GM21529 (cell line): ENCODE measurements around the gene CD99.

Experiments used
- ATAC-seq: cut with Tn5 transposase; IDR thresholded peaks from one replicate; pipeline ENCODE4 v1.9.1; 2021; ENCODE audit not compliant: unreplicated experiment

CD99 gene, protein sequence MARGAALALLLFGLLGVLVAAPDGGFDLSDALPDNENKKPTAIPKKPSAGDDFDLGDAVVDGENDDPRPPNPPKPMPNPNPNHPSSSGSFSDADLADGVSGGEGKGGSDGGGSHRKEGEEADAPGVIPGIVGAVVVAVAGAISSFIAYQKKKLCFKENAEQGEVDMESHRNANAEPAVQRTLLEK

GRCh38 chrX:2690856-2691542 lies at the start of gene CD99:
TSS of gene CD99 (plus strand) at chrX:2691295. CDS start at chrX:2691361, 66 bp downstream.
- ATAC-seq: peak; percentile 84

- no peak for ATAC-seq
Measured at GRCh38 chrX:2642146-2642545, 48.9 kb upstream of the CD99 start.

- ATAC-seq: no peak
Measured at GRCh38 chrX:2642791-2643190, 48.3 kb upstream of the CD99 start.

DNA sequence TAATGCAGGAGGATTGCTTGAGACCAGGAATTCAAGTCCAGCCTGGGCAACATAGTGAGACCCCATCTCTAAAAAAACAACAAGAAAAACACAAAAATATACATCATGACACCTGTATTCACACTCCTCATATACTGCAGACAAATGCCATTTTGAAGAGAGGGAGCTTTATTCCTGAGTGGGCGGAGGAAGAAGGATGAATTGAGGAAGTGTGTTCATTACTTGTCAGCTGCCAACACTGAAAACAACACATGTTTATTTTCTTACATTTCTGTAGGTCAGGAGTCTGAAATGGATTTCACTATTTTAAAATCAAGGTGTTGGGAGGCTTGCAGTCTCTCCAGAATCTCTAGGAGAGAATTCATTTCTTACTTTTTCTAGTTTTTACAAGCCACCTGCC lies 47.2 kb upstream of the CD99 start:
- no peak for ATAC-seq

GRCh38 chrX:2645563-2645962 lies 45.5 kb upstream of the CD99 start:
- ATAC-seq: no peak

- no peak for ATAC-seq
Measured at GRCh38 chrX:2647627-2648026, 43.5 kb upstream of the CD99 start.

GRCh38 chrX:2650037-2650436 lies 41.1 kb upstream of the CD99 start:
- ATAC-seq: no peak

DNA sequence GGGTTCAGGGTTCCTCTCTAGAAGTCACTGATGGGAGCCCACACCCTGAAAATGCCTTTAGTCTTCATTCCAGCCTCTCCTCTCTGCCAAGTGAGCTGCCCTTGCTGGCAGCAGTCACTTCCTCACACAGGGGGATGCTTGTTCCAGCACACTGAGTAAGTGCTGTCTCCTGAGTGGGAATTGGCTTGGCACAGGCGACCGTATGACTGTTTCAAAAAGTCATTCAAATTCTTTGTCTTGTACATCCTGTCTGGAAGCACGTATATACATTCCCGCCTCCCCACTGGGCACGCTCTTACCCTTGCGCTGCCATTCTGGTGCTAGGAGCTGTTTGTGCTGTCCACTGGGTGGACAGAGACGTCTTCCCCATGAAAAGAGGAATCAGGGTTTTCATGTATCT lies 40.2 kb upstream of the CD99 start:
- no peak for ATAC-seq

- no peak for ATAC-seq
Measured at GRCh38 chrX:2652106-2652505, 39.0 kb upstream of the CD99 start.

GRCh38 chrX:2654436-2655340 lies 36.4 kb upstream of the CD99 start:
- ATAC-seq: no peak

- ATAC-seq: no peak
Measured at GRCh38 chrX:2656257-2656836, 34.7 kb upstream of the CD99 start.

- ATAC-seq: no peak
Measured at GRCh38 chrX:2657532-2658113, 33.5 kb upstream of the CD99 start.

DNA sequence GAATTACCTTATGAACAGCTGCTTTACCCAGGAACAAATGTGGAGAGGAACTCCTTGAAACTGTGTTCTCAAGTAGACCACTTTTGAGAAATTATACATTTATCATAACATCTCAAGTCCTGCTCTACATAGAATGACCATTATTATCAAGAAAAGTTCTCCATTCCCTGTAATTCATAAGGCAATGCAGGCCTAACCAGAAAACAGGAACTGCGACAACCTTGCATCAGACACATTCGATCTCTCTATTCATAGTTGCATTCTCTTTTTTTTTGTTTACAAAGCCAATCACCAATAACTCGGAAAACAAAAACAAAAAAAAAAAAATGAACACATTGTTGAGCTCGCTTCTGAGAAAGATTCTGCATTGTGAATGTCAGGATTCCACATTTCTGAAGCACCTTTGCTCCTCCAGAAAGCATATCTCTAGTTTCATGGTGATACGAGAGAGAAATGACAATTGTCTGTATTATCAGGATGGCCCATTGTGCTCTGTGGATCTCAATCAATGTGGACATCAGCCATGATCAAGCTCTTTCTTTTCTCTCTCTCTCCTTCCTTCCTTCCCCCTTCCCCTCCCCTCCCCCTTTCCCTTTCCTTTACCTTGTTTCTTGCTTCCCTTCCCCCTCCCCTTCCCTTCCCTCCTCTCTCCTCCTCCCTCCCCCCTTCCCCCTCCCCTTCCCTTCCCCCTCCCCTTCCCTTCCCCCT lies 32.4 kb upstream of the CD99 start:
- ATAC-seq: no peak

GRCh38 chrX:2662586-2662985 lies 28.5 kb upstream of the CD99 start:
- no peak for ATAC-seq

GRCh38 chrX:2664502-2664901 lies 26.6 kb upstream of the CD99 start:
- ATAC-seq: no peak

DNA sequence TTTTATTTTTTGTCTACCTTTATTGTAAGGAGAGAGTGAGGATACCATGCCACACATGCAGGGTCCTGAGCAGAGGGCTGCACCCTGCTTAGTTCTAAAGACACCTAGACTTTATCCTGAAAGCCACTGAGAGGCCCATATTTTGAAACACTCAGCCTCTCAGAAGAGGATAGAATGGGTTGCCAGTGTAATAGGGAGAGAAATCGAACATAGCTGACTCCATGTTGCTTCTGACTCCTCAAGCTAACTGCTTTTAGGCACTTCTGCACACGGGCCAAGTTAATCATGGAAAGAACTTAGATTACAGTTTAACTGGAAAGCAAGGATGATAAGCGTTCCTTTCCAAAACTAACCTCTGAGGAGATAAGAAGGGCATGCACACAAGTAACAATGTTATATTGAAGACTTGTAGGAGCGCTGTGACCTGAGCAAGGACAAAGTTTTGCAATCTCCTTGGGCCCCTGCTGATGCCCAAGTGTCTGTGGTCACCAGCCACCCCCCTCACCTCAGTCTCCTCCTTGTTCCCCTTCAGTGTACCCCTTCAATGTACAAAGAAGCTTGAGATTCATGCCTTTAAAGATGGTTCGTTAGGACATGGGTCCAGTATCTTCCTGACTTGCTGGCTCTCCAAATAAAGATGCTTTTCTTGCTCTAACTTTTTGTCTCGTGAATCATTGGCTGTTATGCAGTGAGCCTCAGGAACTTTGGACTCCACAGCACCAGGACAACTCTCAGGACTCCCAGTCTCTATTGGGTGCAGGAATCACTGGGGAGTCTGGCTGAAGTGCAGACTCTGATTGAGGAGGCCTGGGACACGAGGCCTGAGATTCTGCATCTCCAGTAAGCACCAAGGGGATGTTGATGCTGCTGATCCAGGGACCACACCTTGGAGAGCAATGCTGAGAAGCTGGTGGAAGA lies 25.4 kb upstream of the CD99 start:
- ATAC-seq: no peak

DNA sequence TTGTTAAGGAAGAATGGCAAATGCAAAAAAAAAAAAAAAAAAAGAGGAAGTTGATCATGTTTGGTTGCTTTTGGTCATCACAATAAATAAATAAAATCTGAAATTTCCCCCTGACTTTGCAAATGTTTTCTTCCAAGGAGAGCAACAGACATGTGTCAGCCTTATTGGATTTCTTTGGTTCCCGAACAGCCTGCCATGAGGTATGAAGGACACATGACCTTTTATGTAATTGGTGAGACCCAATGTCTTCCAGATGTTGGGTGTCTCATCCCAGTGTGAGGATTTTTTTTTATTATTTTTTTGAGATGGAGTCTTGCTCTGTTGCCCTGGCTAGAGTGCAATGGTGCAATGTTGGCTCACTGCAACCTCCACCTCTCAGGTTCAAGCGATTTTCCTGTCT lies 24.6 kb upstream of the CD99 start:
- no peak for ATAC-seq

GRCh38 chrX:2670978-2671377 lies 20.1 kb upstream of the CD99 start:
- ATAC-seq: no peak

- ATAC-seq: no peak
Measured at GRCh38 chrX:2672084-2672483, 19.0 kb upstream of the CD99 start.

- no peak for ATAC-seq
Measured at GRCh38 chrX:2673611-2674010, 17.5 kb upstream of the CD99 start.
